Nephron progenitor cell (in vitro differentiated cells): ENCODE results near the gene TADA2B.

Experiments used
- DNase-seq: peaks from one replicate; pipeline ENCODE4 v3.0.0; 2021
- H3K27ac Mint-ChIP-seq: 2 replicates; pipeline ENCODE4 v1.8.0; 2021; ENCODE audit warnings: mild to moderate bottlenecking, moderate library complexity, mixed read lengths
- H3K27me3 Mint-ChIP-seq: 2 replicates; pipeline ENCODE4 v1.8.0; 2021; ENCODE audit warnings: mild to moderate bottlenecking, low read depth, mixed read lengths; ENCODE audit not compliant: poor library complexity
- H3K36me3 Mint-ChIP-seq: 2 replicates; pipeline ENCODE4 v1.8.0; 2021; ENCODE audit warnings: low read depth, mixed read lengths
- H3K4me1 Mint-ChIP-seq: 2 replicates; pipeline ENCODE4 v1.8.0; 2021; ENCODE audit warnings: mixed read lengths
- H3K4me3 Mint-ChIP-seq: 2 replicates; pipeline ENCODE4 v1.8.0; 2021; ENCODE audit warnings: mild to moderate bottlenecking, moderate library complexity, mixed read lengths
- H3K9me3 Mint-ChIP-seq: 2 replicates; pipeline ENCODE4 v1.8.0; 2021; ENCODE audit warnings: mild to moderate bottlenecking, moderate library complexity, mixed read lengths
- CTCF ChIP-seq: fragments of 200-600 bp; sonication (generic); IDR thresholded peaks from 2 replicates; pipeline ENCODE4 v1.5.0; 2021; ENCODE audit warnings: antibody characterized with exemption

TADA2B gene

GRCh38 chr4:7015383-7016035, 27.7 kb upstream of the TADA2B start:
- H3K9me3 Mint-ChIP-seq, result no peaks in the 10 kb centered on the region
- H3K4me3 Mint-ChIP-seq, result no peak overlapping the region
- peaks cover 17% of the 10 kb centered on the region for H3K4me1 Mint-ChIP-seq
- H3K36me3 Mint-ChIP-seq, result peaks cover 58% of the 10 kb centered on the region
- DNase-seq, result no peak
- H3K27me3 Mint-ChIP-seq, result no peaks in the 10 kb centered on the region
- no peak overlapping the region for H3K27ac Mint-ChIP-seq
- no peak for TF ChIP-seq CTCF

- H3K36me3 Mint-ChIP-seq, result peaks cover 58% of the 10 kb centered on the region
- peaks cover 23% of the 10 kb centered on the region for H3K4me1 Mint-ChIP-seq
Observed at GRCh38 chr4:7016086-7016485, 27.1 kb upstream of the TADA2B start.

GRCh38 chr4:7016512-7016911, 26.7 kb upstream of the TADA2B start:
- TF ChIP-seq CTCF, result no peak
- Mint-ChIP-seq H3K4me3 (no peak overlapping the region), H3K36me3 (peaks cover 57% of the 10 kb centered on the region)

More at GRCh38 chr4:7016086-7016485, 27.1 kb upstream of the TADA2B start:
- TF ChIP-seq CTCF, result no peak
- H3K27me3 Mint-ChIP-seq, result no peaks in the 10 kb centered on the region
- H3K4me3 Mint-ChIP-seq, result no peak overlapping the region
- no peak overlapping the region for H3K27ac Mint-ChIP-seq
- no peaks in the 10 kb centered on the region for H3K9me3 Mint-ChIP-seq
- DNase-seq, result no peak

GRCh38 chr4:7017446-7018048, 25.6 kb upstream of the TADA2B start:
- DNase-seq, result no peak
- Mint-ChIP-seq H3K27me3 (no peaks in the 10 kb centered on the region), H3K4me1 (peaks cover 33% of the 10 kb centered on the region), H3K4me3 (no peak overlapping the region), H3K9me3 (no peaks in the 10 kb centered on the region), H3K27ac (no peak overlapping the region), H3K36me3 (peaks cover 64% of the 10 kb centered on the region)
- no peak for TF ChIP-seq CTCF

More at GRCh38 chr4:7016512-7016911, 26.7 kb upstream of the TADA2B start:
- Mint-ChIP-seq H3K9me3 (no peaks in the 10 kb centered on the region), H3K27me3 (no peaks in the 10 kb centered on the region), H3K4me1 (peaks cover 24% of the 10 kb centered on the region), H3K27ac (no peak overlapping the region)
- DNase-seq, result no peak

- H3K36me3 Mint-ChIP-seq, result peaks cover 63% of the 10 kb centered on the region
- H3K4me1 Mint-ChIP-seq, result peaks cover 34% of the 10 kb centered on the region
- H3K27me3 Mint-ChIP-seq, result no peaks in the 10 kb centered on the region
- H3K4me3 Mint-ChIP-seq, result no peak overlapping the region
- peak overlapping the region; percentile 50 for H3K27ac Mint-ChIP-seq
- TF ChIP-seq CTCF, result no peak
- no peaks in the 10 kb centered on the region for H3K9me3 Mint-ChIP-seq
- no peak for DNase-seq
Observed at GRCh38 chr4:7018281-7018680, 24.9 kb upstream of the TADA2B start.

GRCh38 chr4:7019367-7019766, 23.8 kb upstream of the TADA2B start:
- no peak for DNase-seq
- Mint-ChIP-seq H3K36me3 (peaks cover 54% of the 10 kb centered on the region), H3K4me1 (peaks cover 34% of the 10 kb centered on the region), H3K9me3 (no peaks in the 10 kb centered on the region), H3K27ac (no peak overlapping the region), H3K4me3 (no peak overlapping the region), H3K27me3 (no peaks in the 10 kb centered on the region)
- TF ChIP-seq CTCF, result no peak
